GM12878 (cell line): ENCODE measurements around the gene LAMA4. TPM values are rescaled to one million over a fixed set of nuclear protein-coding genes. Genes with fewer than 3 reads are reported as not detected.

ENCODE experiments used
- ATAC-seq: fragments of 200-7000 bp; cut with Tn5 transposase; 3 replicates; pipeline ENCODE4 v1.9.1; 2020; ENCODE audit warnings: mild to moderate bottlenecking, moderate library complexity
- BruUV-seq: library from RNA; stranded (reverse); fragments of 400-500 nt; replicated peaks from 2 replicates; lab custom pipeline; 2021; lab: Mats Ljungman, UMichigan
- CTCF ChIA-PET: fragments of 300-600 bp; sonication (Branson Sonifier 250); formaldehyde crosslinking; extraction: SDS; loops from one replicate; lab custom pipeline; 2021; ENCODE audit warnings: inconsistent platforms; lab: Yijun Ruan, JAX
- POLR2A ChIA-PET: fragments of 350-600 bp; formaldehyde crosslinking; extraction: SDS; loops from one replicate; lab custom pipeline; 2021; ENCODE audit warnings: inconsistent platforms; lab: Charles Lee
- RAD21 ChIA-PET: fragments of 300-600 bp; sonication (Branson Sonifier 250); formaldehyde crosslinking; loops from one replicate; lab custom pipeline; 2023; ENCODE audit warnings: antibody characterized with exemption; ENCODE audit not compliant: unreplicated experiment; lab: Charles Lee
- SMC1A ChIA-PET: fragments of 300-600 bp; sonication (Branson Sonifier 250); formaldehyde crosslinking; loops from one replicate; lab custom pipeline; 2023; ENCODE audit not compliant: unreplicated experiment, uncharacterized antibody; lab: Charles Lee
- DNase-seq: peaks from one replicate; pipeline ENCODE4 v3.0.0-alpha.2; 2011; ENCODE audit warnings: low read depth, low spot score
- FAIRE-seq: peaks from 3 replicates; lab custom pipeline; 2011; peaks lifted over from hg19 to GRCh38; lab: Jason Lieb, UNC
- H2AFZ ChIP-seq: 2 replicates; pipeline ENCODE4 v1.6.0; 2011; ENCODE audit warnings: low read depth, low read length, control low read depth; ENCODE audit not compliant: control insufficient read depth
- H3K27ac ChIP-seq: 2 replicates; pipeline ENCODE4 v1.5.1; 2011; ENCODE audit warnings: control low read depth; ENCODE audit not compliant: control insufficient read depth, insufficient read depth
- H3K27me3 ChIP-seq, 2 experiments: replicated peaks in 1 of 2; 2 replicates each; pipeline versions ENCODE4 v1.6.0 to v1.6.1; 2011; ENCODE audit warnings: low read length in 1 of 2; ENCODE audit not compliant: control insufficient read depth in 2 of 2, insufficient read depth in 2 of 2
- H3K36me3 ChIP-seq, 2 experiments: 2 replicates each; pipeline ENCODE4 v1.5.1; 2011; ENCODE audit warnings: low read length in 1 of 2; ENCODE audit not compliant: control insufficient read depth in 2 of 2, insufficient read depth in 2 of 2
- H3K4me1 ChIP-seq: 2 replicates; pipeline ENCODE4 v1.6.1; 2011; ENCODE audit warnings: mild to moderate bottlenecking, low read length, moderate library complexity, mixed read lengths; ENCODE audit not compliant: control insufficient read depth, insufficient read depth
- H3K4me2 ChIP-seq: 2 replicates; pipeline ENCODE4 v1.6.0; 2011; ENCODE audit warnings: control low read depth; ENCODE audit not compliant: control insufficient read depth, insufficient read depth
- H3K4me3 ChIP-seq: fragments of 200-600 bp; sonication (generic); 2 replicates; pipeline ENCODE4 v1.5.1; 2016
- H3K79me2 ChIP-seq: 2 replicates; pipeline ENCODE4 v1.6.0; 2011; ENCODE audit warnings: low read length; ENCODE audit not compliant: control insufficient read depth, insufficient read depth
- H3K9ac ChIP-seq: 2 replicates; pipeline ENCODE4 v1.8.0; 2011; ENCODE audit warnings: low read length, control low read depth, mixed read lengths; ENCODE audit not compliant: control insufficient read depth, insufficient read depth
- H3K9me3 ChIP-seq: replicated peaks from 3 replicates; pipeline ENCODE4 v1.5.1; 2011; ENCODE audit warnings: mild to moderate bottlenecking, low read length; ENCODE audit not compliant: control insufficient read depth, insufficient read depth
- H4K20me1 ChIP-seq: 2 replicates; pipeline ENCODE4 v1.6.0; 2011; ENCODE audit not compliant: control insufficient read depth, insufficient read depth
- BMI1 ChIP-seq: fragments of 450-650 bp; IDR thresholded peaks from 2 replicates; pipeline ENCODE4 v1.6.1; 2016; ENCODE audit warnings: mild to moderate bottlenecking, moderate library complexity, borderline replicate concordance
- BRCA1 ChIP-seq: IDR thresholded peaks from 2 replicates; pipeline ENCODE4 v1.6.1; 2011; ENCODE audit warnings: low read depth, low read length, improper control_type of control experiment
- HDGF ChIP-seq: fragments of 450-650 bp; IDR thresholded peaks from 2 replicates; pipeline ENCODE4 v1.6.1; 2016; ENCODE audit warnings: antibody characterized with exemption
- WGBS: methylation state at CpG from one replicate; pipeline ENCODE4 v1.1.6; 2016; ENCODE audit warnings: low lambda C conversion rate; ENCODE audit not compliant: insufficient replicate concordance, insufficient coverage; ENCODE audit errors: missing lambda C conversion rate; 5-methylcytosine and 5-hydroxymethylcytosine counted together
- in situ Hi-C: fragments of 300-500 bp; cut with MboI; formaldehyde crosslinking; loops from 9 replicates; pipeline ENCODE4 v1.14.3; 2018; ENCODE audit warnings: mixed read lengths
- intact Hi-C: fragments of 100-400 bp; cut with micrococcal nuclease; formaldehyde crosslinking; loops from one replicate; pipeline ENCODE4 v1.14.2; 2022; ENCODE audit not compliant: unreplicated experiment
- polyA plus RNA-seq, 11 experiments: library from polyadenylated mRNA; depleted of rRNA in 4 of 11; unstranded in 6 of 11; stranded (reverse) in 5 of 11; fragments of >200 nt; fragmentation: Nextera tagmentation in 4 of 11; fragmentation: Illumina TruSeq in 1 of 11; extraction: Ambion mirVana in 4 of 11; extraction: Trizol in 1 of 11; gene quantifications; 1 replicate in 1 of 11; 2 replicates in 10 of 11; pipeline versions ENCODE4 v1.2.1 to v1.2.3, GENCODE V29; 2011 to 2016; ENCODE audit warnings: inconsistent platforms in 2 of 11, missing spikeins in 2 of 11, low read depth in 1 of 11
- total RNA-seq, 4 experiments: library from RNA; depleted of rRNA in 3 of 4; stranded (reverse); fragments of >200 nt in 3 of 4; fragmentation: Illumina TruSeq in 1 of 4; extraction: Trizol in 1 of 4; gene quantifications; 2 replicates each; pipeline versions ENCODE4 v1.2.1 to v1.2.3, GENCODE V29; 2013 to 2021

LAMA4 gene
- total and polyA plus RNA-seq, 10 of the 15 experiments (the other 5 are each of a cell fraction or from before 2014, with no cell fraction given), result 0.11 to 0.21 (median 0.14) TPM; not detected in 7

DNA sequence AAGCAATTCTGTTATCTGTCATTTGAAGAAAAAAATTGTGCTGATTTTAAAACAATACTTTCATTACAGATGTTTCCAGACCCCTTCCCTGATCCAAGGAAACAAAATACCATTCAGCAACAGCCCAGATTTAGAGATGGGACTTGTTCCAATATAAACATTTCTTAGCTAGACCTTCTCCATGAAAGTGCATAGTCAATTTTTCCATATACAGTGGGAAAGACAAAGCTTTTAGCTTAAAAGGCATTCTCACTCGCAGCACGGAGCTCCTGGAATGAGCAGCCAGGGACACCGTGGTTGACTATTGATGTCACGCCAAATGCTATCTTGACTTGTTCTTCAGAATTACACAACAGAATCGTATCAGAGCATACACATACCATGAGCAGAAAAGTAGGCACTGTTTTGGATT lies 21.5 kb downstream of the LAMA4 start:
- H2AFZ ChIP-seq, result no peak overlapping the region
- TF ChIP-seq BRCA1 (no peak), HDGF (no peak)
- H3K4me3 ChIP-seq, result no peak overlapping the region
- no peak for FAIRE-seq
- no peaks in the 10 kb centered on the region for H3K9me3 ChIP-seq
- H3K9ac ChIP-seq, result no peak overlapping the region
- no peak overlapping the region for H3K27ac ChIP-seq
- H3K27me3 ChIP-seq, result no peaks in the 10 kb centered on the region; a peak in 2 of 4 replicates
- 25% methylated on average over 5 of the region's 5 CpGs for WGBS
- no peaks in the 10 kb centered on the region for H3K36me3 ChIP-seq
- no TSS peak for BruUV-seq
- intact Hi-C loops, result no loop called here
- in situ Hi-C loops, result no loop called here
- DNase-seq, result no peak
- POLR2A ChIA-PET, result no interaction called here
- no peaks in the 10 kb centered on the region for H3K4me1 ChIP-seq
- no peaks in the 10 kb centered on the region for H4K20me1 ChIP-seq
- RAD21 ChIA-PET, result no interaction called here
- CTCF ChIA-PET, result interaction anchor here (1.4 kb wide), 1 partner anchor 11 kb away, joined by 4 read pairs; no protein-coding TSS in a partner anchor
- ATAC-seq, result no peak
- SMC1A ChIA-PET, result interaction anchor here (0.7 to 1.3 kb wide), 2 partner anchors 8 to 34 kb away, joined by 3 read pairs; no protein-coding TSS in a partner anchor
- no peak overlapping the region for H3K4me2 ChIP-seq
- no peaks in the 10 kb centered on the region for H3K79me2 ChIP-seq

DNA sequence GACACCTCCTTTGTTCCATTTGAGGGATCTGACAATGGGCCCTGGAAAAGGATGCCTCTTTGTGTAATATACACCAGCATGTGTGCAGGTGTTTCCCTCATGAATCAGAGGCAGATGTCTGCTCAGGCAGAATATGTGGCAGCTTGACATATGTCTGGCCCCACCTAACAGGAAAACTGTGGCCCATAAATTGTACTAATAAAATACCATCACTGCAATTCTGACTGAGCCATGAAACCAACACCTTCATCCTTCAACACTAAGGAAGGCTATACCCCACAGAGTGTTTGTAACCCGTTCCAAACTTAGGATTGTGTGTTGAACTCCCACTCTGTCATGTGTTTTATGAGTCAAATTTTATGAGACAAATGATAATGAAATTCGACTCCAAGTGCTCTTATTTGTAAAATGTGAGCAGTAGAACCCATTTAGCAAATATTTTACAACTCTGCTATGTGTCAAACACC lies 22.7 kb downstream of the LAMA4 start:
- ChIA-PET CTCF (no interaction called here), SMC1A (interaction anchor here (0.9 to 1.3 kb wide), 2 partner anchors 10 to 77 kb away, joined by 3 read pairs; no protein-coding TSS in a partner anchor), RAD21 (no interaction called here), POLR2A (no interaction called here)
- Histone ChIP-seq H3K9ac (no peak overlapping the region), H4K20me1 (no peaks in the 10 kb centered on the region), H3K27me3 (no peaks in the 10 kb centered on the region; a peak in 1 of 4 replicates), H3K9me3 (no peaks in the 10 kb centered on the region), H3K4me2 (no peak overlapping the region), H3K36me3 (no peaks in the 10 kb centered on the region), H2AFZ (no peak overlapping the region), H3K79me2 (no peaks in the 10 kb centered on the region), H3K27ac (no peak overlapping the region), H3K4me1 (no peaks in the 10 kb centered on the region), H3K4me3 (no peak overlapping the region)
- TF ChIP-seq BMI1, result no peak
- 4% methylated on average over 2 of the region's 2 CpGs for WGBS
- FAIRE-seq (no peak), ATAC-seq (no peak), DNase-seq (no peak)
- intact Hi-C loops, result no loop called here
- in situ Hi-C loops, result no loop called here
- no TSS peak for BruUV-seq
